GM12891 (cell line): ENCODE results near the gene SPAG7.
"Not testable (repeated sequence)": the region's sequence is repeated elsewhere in the genome, so short reads cannot be mapped to it uniquely, and the experiment has no call there.

ENCODE experiments used
- DNase-seq: peaks from one replicate; pipeline ENCODE4 v3.0.0; 2011; ENCODE audit warnings: low spot score; ENCODE audit not compliant: insufficient read length
- FAIRE-seq: peaks from 2 replicates; lab custom pipeline; 2011; peaks lifted over from hg19 to GRCh38; lab: Jason Lieb, UNC
- PAX5 ChIP-seq: IDR thresholded peaks from 2 replicates; pipeline ENCODE4 v1.6.1; 2011; ENCODE audit warnings: low read length, moderate library complexity, mild to moderate bottlenecking; ENCODE audit not compliant: insufficient read depth, severe bottlenecking
- POLR2A ChIP-seq: IDR thresholded peaks from 2 replicates; pipeline ENCODE4 v1.6.1; 2011; ENCODE audit warnings: low read depth, low read length, control low read depth
- POLR2AphosphoS5 ChIP-seq: IDR thresholded peaks from 2 replicates; pipeline ENCODE4 v1.6.1; 2011; ENCODE audit warnings: low read depth, low read length, control low read depth
- POU2F2 ChIP-seq: IDR thresholded peaks from 2 replicates; pipeline ENCODE4 v1.6.1; 2011; ENCODE audit warnings: low read depth, mild to moderate bottlenecking, control low read depth, low read length, moderate library complexity
- SPI1 ChIP-seq: IDR thresholded peaks from 2 replicates; pipeline ENCODE4 v1.6.1; 2011; ENCODE audit warnings: low read depth, low read length, control low read depth
- TAF1 ChIP-seq: IDR thresholded peaks from 2 replicates; pipeline ENCODE4 v1.6.1; 2011; ENCODE audit warnings: low read depth, low read length, control low read depth

Gene SPAG7

DNA sequence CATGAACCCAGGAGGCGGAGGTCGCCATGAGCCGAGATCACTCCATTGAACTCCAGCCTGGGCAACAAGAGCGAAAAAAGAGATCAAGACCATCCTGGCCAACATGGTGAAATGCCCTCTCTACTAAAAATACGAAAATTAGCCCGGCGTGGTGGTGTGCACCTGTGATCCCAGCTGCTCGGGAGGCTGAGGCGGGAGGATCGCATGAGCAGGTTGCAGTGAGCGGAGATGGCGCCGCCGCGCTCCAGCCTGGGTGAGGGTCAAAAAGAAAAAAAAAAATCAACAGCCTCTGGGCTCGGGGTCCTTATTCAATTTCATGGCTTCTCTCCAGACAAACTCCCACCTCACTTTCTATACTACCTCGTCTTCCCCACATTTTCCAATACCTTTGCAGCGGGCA, 38.7 kb downstream of the SPAG7 start:
- DNase-seq (no peak), FAIRE-seq (no peak)
- TF ChIP-seq SPI1: no peak
- no peak for TF ChIP-seq POLR2A
- no peak for TF ChIP-seq TAF1

DNA sequence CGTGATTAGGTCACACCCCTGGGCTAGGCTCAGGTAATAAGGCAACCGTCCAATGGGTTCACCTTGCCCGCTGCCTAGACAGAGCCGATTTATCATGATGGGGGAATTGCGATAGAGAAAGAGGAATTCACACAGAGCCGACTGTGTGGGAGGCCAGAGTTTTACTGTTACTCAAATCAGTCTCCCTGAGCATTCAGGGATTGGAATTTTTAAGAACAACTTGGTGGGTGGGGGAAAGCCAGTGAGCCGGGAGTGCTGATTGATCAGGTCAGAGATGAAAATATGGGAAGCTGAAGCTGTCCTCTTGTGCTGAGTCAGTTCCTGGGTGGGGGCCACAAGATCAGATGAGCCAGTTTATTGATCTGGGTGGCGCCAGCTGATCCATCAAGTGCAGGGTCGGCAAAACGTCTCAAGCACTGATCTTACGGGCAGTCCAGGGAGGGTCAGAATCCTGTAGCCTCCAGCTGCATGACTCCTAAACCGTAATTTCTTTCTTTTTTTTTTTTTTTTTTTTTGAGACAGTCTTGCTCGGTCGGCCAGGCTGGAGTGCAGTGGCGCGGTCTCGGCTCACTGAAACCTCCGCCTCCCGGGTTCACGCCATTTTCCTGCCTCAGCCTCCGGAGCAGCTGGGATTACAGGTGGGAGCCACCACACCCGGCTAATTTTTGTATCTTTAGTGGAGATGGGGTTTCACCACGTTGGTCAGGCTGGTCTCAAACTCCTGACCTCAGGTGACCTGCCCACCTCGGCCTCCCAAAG, 40.9 kb downstream of the SPAG7 start:
- DNase-seq, FAIRE-seq: not testable (repeated sequence)

DNA sequence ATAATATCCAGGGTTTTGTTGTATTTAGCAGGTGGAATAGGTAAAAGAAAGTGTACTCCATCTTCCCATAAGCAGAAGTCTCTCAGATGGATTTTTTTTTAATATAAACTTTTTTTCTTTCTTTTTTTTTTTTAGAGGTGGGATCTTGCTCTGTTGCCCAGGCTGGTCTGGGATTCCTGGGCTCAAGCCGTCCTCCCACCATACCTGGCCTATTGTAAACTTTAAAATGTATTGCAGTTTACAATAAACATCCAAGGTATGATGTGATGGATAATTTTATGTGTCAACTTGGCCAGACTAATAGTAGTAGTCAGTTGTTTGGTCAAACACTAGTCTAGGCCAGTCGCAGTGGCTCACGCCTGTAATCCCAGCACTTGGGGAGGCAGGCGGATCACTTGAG, 46.3 kb downstream of the SPAG7 start:
- no peak for TF ChIP-seq POLR2A
- no peak for TF ChIP-seq PAX5
- no peak for TF ChIP-seq POLR2AphosphoS5
- TF ChIP-seq SPI1: no peak
- no peak for TF ChIP-seq POU2F2
- no peak for TF ChIP-seq TAF1
- no peak for DNase-seq
- no peak for FAIRE-seq

DNA sequence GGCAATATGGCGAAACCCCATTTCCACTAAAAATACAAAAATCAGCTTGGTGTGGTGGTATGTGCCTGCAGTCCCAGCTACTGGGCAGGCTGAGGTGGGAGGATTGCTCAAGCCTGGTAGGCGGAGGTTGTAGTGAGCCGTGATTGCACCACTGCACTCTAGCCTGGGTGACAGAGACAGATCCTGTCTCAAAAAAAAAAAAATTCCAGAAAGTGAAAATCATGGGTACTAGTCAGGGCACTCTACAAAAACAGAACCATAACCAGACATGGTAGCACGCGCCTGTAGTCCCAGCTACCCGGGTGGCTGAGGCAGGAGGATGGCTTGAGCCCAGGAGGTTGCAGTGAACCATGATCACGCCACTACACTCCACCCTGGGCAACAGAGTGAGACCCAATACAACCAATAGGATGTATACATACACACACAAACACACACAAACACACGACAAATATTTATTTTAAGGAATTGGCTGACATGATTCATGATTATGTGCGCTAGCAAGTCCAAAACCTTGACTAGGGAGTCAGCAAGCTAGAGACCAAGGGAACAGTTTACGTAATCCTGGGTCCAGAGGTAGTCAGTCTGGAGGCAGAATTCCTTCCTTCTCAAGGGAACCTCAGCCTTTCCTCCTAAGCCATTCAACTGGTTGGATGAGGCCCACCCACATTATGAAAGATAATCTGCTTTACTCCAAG, 47.1 kb downstream of the SPAG7 start:
- DNase-seq (no peak), FAIRE-seq (no peak)
- TF ChIP-seq POU2F2 (no peak), POLR2AphosphoS5 (no peak), SPI1 (no peak), TAF1 (no peak), POLR2A (no peak), PAX5 (no peak)

DNA sequence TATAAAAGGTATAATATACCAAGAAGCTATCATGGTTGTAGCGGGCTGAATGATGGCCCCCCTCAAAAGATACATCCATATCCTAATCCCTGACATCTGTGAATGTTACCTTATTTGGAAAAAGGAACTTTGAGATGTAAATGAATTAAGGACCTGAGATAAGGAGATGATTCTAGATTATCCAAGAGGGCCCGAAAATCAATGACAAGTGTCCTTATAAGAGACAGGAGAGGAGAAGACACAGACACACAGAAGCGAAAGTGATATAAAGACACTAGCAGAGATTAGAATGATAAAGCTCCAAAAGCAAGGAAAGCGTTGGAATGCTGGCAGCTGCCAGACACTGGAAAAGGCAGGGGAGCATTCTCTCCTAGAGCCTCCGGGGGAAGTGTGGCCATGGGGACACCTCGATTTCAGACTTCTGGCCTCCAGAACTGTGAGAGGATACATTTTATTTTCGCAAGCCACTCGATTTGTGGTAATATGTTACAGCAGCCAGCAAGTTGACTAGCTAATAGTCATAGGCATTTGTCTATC, 48.0 kb downstream of the SPAG7 start:
- no peak for DNase-seq
- no peak for TF ChIP-seq POLR2AphosphoS5
- FAIRE-seq: no peak

DNA sequence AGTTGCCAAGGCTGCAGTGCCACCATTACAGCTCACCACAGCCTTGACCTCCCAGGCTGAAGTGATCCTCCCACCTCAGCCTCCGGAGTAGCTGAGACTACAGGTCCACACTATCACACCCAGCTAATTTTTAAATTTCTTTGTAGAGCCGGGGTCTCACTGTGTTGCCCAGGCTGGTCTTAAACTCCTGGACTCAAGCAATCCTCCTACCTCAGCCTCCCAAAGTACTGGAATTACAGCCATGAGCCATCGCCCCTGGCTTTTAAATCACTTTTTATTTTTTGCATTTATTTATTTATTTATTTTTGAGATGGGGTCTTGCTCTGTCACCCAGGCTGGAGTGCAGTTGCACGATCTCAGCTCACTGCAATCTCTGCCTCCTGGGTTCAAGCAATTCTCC, 53.1 kb downstream of the SPAG7 start:
- not testable (repeated sequence) for FAIRE-seq, DNase-seq

DNA sequence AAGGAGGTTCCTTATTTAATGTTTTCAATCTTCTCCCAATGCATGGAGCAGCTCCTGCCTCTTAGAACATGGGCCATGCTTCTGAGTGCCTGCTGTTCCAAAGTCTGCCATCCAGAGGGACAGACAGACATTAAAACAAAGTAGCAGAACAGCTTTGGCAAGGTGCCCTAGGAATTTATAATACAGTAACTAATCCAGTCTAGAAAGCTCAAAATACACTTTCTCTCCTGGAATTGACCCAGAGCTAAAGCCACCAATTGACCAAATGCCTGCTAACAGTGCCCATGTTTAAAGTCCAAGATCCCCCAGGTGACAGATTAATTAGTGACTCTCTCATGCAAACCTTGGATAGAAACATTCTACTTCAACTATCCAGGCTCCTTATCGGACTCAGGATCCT, 53.6 kb downstream of the SPAG7 start:
- FAIRE-seq (no peak), DNase-seq (no peak)
- TF ChIP-seq PAX5: no peak
- no peak for TF ChIP-seq POLR2AphosphoS5
- no peak for TF ChIP-seq POU2F2
- no peak for TF ChIP-seq TAF1
- no peak for TF ChIP-seq POLR2A
- TF ChIP-seq SPI1: no peak
